Stimulated activated CD4-positive, alpha-beta T cell treated with anti-CD3 and anti-CD28 coated beads, Interleukin-2, amount 100 ng/mL, for 48 hours (primary cell): ENCODE data around the gene PPP1R13L.

Experiments used
- DNase-seq, 2 donors: peaks; one replicate each; pipeline ENCODE4 v3.0.0-alpha.2; 2020

PPP1R13L gene

GRCh38 chr19:45363861-45364459, 40.9 kb downstream of the PPP1R13L start:
- no peak for DNase-seq

DNA sequence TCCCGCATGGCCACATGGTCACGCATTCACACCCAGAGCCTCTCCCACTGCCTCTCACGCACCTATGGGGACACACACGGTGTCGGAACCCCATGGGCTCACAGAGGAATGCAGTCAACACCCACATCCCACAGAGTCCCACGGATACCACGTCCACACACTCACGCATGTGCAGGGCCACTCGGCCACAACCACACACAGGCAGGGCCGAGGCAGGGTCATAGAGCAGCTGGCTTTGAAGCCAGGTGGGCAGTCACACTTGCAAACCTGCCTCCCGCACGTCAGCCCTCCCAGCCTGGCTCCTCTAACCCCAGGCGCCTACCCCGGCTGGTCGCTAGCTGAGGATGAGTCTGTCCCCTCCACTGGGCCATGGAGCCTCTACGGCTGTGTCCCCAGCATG, 42.6 kb downstream of the PPP1R13L start:
- DNase-seq = no peak

- DNase-seq = no peak
These were observed 43.3 kb downstream of the PPP1R13L start for GRCh38 chr19:45361608-45362007.

DNA sequence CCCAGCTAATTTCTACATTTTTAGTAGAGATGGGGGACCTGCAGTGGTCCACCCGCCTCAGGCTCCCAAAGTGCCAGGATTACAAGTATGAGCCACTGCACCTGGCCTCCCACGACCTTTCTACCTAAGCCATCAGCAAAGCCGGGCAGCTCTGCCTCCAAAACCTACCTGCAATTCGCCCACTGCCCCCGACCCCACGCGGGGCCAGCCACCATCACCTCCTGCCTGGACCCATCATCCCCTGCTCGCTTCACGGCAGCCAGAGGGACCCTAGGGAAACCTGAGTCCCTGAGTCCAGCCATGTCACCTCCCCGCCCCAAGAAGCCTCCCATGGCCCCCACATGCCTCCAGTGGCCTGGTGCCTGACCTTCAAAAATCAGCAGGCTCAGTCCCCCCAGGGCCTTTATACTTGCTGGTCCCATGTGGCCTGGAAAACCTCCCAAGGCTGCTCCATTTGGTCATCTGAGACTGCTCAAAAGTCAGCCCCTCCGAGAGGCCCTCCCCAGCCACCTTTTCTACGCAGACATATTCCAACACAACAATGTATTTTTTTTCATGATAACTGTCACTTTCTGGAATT, 46.6 kb downstream of the PPP1R13L start:
- DNase-seq = no peak

GRCh38 chr19:45357445-45357783, 47.5 kb downstream of the PPP1R13L start:
- DNase-seq = no peak

DNA sequence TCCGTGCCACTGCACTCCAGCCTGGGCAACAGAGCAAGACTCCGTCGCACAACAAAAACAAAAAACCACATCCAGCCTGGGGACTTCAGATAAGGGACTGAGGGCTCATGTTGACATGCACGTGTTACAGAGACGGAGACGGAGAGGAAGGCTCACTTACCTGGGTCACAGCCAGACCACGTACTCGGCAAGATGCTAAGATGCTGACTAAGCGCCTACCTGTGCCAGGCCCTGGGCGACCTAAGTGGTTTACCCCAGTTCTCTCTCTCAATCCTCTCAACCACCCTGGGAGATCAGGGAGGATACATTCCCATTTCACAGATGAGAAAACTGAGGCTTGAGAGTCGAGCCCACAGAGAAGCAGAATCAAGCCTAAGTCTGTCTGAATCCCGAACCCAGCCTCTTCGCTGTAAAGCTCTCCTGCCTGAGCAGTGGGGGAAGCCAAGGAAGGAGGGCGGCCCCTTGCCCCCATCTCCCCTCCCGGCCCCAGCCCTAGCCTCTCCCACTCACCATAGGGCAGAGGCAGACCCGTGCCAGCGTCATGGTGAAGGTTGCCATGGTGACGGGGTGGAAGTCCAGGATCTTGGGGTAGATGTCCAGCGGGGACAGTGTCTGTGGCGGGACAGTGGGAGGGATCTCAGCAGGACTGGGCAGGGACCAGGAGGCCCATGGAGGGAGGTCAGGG, 48.0 kb downstream of the PPP1R13L start:
- DNase-seq = no peak

DNA sequence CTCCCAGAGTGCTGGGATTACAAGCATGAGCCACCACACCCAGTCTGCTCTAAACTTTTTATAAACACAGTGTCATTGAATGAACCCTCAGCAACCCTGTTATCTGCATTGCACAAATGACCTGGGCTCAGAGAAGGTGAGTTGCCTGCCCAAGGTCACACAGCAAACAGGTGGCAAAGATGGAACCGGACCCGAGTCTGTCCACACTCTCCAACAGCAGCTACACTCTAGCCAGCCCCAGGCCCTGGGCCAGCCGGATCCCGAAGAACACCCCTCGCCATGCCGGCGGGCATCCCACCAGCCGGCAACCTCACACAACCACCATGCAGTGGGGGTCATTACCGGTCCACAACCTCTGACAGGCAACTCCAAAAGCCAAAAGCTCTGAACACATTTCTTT, 49.0 kb downstream of the PPP1R13L start:
- no peak for DNase-seq

DNA sequence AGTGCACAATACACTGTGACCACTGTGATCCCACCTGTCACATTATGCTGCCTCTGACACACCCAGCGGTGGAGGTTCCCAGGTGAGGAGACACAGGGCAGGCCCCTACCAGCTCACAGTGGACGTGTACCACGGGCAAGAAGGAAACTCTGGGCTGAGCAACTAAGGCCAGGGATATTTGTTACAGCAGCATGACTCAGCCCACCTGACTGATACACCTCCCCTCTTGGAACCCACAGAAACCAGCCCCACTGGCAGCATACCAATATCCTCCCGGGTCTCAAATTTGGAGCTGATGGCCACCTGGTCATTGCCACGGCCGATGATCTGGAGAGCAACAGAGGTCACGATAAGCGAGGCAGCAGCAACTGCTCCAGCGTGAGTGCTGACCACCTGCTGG, 49.5 kb downstream of the PPP1R13L start:
- DNase-seq = no peak

DNA sequence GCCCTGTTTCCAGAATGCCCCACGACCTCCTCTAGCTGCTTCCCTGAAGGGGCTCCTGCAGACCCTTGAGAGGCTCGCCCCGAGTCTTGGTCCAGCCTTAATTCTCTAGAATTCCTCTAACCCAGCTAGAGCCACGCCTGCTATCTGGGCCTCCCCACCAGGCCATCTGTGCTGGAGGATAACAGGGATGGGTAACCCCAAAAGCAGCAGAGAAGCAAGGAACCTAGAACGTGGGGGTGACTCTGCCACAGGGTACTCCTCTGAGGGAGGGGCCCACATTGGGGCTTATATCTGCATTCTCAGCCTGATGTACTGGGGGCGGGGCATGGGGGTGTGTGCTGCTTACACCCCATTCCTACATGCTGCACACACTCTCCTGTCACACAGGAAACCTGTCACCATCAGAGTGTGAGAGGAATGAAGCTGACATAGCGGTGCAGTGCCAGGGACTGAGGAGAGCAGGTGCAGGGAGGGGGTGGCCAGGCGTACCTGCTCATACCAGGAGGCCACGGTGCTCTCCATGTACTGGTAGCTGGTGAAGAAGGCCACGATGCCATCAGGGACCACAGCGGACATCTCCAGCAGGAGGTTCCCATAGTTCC, 50.5 kb downstream of the PPP1R13L start:
- no peak for DNase-seq

DNA sequence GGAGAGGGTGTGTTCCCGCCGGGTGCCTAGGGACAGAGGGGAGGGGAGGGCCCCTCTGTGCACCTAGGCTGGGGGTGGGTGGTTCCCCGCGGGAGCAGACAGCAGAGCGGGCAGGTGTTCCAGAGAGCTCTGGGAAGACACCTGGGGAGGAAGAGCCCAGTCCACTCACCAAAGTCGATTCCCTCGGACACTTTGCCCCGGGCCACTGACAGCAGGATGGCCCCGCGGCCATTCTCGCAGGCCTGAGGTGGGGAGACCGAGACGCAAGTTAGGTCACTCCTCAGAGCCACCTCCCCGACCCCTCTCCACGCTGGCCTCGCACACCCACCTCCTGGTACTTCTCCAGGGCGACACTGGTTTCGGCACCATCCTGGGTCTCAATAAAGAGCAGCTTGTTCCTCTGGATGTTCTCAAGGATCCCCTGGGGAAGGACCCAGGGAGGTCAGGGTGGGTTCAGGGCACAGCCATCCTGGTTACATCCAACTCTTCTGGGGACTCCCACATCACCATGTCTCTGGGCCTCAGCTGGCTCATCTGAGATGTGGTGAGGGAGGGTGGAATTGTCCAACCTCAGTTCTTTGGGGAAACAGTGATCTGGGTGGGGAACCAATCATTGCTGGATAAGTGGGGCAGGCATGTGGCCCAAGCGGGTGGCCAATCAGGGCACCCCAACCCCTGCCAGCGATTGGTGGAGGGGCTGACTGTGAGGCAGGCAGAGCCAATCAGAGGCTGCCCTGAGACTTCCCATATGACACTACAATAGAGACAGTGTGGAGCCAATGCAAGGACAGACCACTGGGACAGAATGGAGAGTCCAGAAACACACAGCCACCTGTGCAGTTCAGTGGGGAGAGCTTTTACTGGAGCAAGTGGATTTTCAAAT, 51.7 kb downstream of the PPP1R13L start:
- no peak for DNase-seq

GRCh38 chr19:45352471-45352870, 52.4 kb downstream of the PPP1R13L start:
- no peak for DNase-seq

GRCh38 chr19:45352062-45352461, 52.8 kb downstream of the PPP1R13L start:
- DNase-seq = no peak

DNA sequence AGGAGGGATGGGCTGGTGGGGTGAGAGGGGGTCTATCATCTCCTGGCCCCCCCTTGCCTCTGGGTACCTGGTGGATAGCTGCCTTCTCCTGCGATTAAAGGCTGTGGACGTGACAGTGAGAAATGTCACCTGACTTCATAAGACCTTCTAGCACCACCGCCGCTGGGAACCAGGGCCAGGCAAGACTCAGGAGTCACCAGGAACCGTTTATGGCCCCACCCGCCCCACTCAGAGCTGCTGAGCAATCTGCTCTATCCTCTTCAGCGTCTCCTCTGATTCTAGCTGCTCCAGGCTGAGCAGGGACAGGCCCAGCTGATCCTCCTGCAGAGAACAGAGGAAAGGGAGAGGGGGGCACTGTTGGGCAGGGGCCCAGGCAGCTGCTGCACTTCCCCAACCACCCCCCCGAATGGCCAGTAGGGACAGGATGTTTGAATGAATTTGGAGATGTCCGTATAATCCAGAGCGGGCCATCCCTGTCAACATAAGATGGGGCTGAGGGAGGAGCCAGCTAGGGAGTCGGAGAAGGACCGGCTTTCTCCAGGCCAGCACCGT, 53.4 kb downstream of the PPP1R13L start:
- DNase-seq = no peak

- no peak for DNase-seq
These were observed 54.3 kb downstream of the PPP1R13L start for GRCh38 chr19:45350477-45351058.

DNA sequence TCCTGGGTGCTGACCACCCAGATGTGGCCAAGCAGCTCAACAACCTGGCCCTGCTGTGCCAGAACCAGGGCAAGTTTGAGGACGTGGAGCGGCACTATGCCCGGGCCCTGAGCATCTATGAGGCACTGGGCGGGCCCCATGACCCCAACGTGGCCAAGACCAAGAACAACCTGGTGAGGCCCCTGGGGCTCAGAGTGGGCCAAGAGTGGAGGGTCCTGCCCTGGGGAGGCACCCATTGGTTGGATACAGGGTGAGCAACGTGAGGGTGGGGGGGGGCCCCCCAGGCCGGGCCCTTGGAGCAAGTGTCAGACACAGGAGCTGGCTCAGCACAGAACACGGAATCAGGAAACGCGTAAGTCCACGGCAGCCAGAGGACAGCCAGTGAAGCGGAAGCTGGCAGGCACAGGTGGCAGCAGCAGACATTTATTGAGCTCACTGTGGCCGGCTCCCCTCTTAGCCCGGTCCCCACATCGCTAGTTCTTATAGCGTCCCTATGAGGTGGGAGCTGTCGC, 55.4 kb downstream of the PPP1R13L start:
- no peak for DNase-seq

GRCh38 chr19:45349126-45349415, 55.8 kb downstream of the PPP1R13L start:
- no peak for DNase-seq

GRCh38 chr19:45348367-45349125, 56.3 kb downstream of the PPP1R13L start:
- no peak for DNase-seq

GRCh38 chr19:45347570-45348366, 57.1 kb downstream of the PPP1R13L start:
- DNase-seq = no peak

DNA sequence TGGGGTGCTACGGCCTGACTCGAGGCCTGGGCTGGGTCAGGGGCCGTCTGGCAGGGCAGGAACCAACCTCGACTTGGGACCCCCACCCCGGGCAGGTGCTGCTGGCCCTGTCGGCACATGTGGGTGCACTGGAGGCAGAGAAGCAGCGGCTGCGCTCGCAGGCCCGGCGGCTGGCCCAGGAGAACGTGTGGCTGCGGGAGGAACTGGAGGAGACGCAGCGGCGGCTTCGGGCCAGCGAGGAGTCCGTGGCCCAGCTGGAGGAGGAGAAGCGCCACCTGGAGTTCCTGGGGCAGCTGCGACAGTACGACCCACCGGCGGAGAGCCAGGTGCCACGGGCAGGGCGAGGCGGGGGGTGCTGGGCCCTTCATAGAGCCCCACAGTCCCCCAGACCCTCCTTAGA, 58.4 kb downstream of the PPP1R13L start:
- DNase-seq = no peak

DNA sequence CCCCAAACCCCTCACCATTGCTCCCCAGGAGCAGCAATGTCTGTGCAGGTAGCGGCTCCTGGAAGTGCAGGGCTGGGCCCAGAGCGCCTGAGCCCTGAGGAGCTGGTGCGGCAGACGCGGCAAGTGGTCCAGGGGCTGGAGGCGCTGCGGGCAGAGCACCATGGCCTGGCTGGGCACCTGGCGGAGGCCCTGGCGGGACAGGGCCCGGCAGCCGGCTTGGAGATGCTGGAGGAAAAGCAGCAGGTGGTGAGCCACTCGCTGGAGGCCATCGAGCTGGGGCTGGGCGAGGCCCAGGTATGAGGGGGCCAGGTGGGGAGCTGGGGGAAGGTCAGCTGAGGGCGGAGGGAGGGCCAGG, 59.4 kb downstream of the PPP1R13L start:
- DNase-seq = no peak
